H9 (cell line): ENCODE measurements around the gene RGN. TPM values are rescaled to one million over a fixed set of nuclear protein-coding genes. Genes with fewer than 3 reads are reported as not detected.
A peak's percentile ranks its signal among the peaks of the same experiment; 100 is the strongest.

Experiments used
- DNase-seq: peaks from one replicate; pipeline ENCODE4 v3.0.0-alpha.2; 2017
- H2AFZ ChIP-seq: one replicate; pipeline ENCODE4 v1.6.1; 2013; ENCODE audit warnings: mild to moderate bottlenecking, low read length, control low read depth, moderate library complexity
- H2AK5ac ChIP-seq: 2 replicates; pipeline ENCODE4 v1.6.1; 2013; ENCODE audit warnings: low read length, control low read depth, mixed read lengths; ENCODE audit not compliant: insufficient read length
- H2BK120ac ChIP-seq: one replicate; pipeline ENCODE4 v1.6.1; 2013; ENCODE audit warnings: low read depth, mild to moderate bottlenecking, low read length, control low read depth, inconsistent platforms; ENCODE audit not compliant: poor library complexity, severe bottlenecking
- H2BK12ac ChIP-seq: 2 replicates; pipeline ENCODE4 v1.6.1; 2013; ENCODE audit warnings: low read length, control low read depth, mixed read lengths, low read depth; ENCODE audit not compliant: insufficient read length
- H2BK15ac ChIP-seq: 2 replicates; pipeline ENCODE4 v1.6.1; 2013; ENCODE audit warnings: low read depth, low read length, control low read depth
- H2BK20ac ChIP-seq: one replicate; pipeline ENCODE4 v1.6.1; 2013; ENCODE audit warnings: low read depth, mild to moderate bottlenecking, low read length, control low read depth, inconsistent platforms; ENCODE audit not compliant: poor library complexity, severe bottlenecking
- H2BK5ac ChIP-seq: 2 replicates; pipeline ENCODE4 v1.6.1; 2013; ENCODE audit warnings: low read length, control low read depth, mixed read lengths; ENCODE audit not compliant: insufficient read length
- H3K14ac ChIP-seq: 2 replicates; pipeline ENCODE4 v1.6.1; 2013; ENCODE audit warnings: low read length, control low read depth; ENCODE audit not compliant: insufficient read depth
- H3K18ac ChIP-seq: 2 replicates; pipeline ENCODE4 v1.6.1; 2013; ENCODE audit warnings: low read depth, mild to moderate bottlenecking, mixed read lengths, low read length, control low read depth; ENCODE audit not compliant: insufficient read length
- H3K23ac ChIP-seq: 2 replicates; pipeline ENCODE4 v1.6.1; 2013; ENCODE audit warnings: low read length, control low read depth, mixed read lengths, low read depth; ENCODE audit not compliant: insufficient read length
- H3K23me2 ChIP-seq: 2 replicates; pipeline ENCODE4 v1.6.1; 2013; ENCODE audit warnings: low read depth, mild to moderate bottlenecking, mixed read lengths, low read length, control low read depth; ENCODE audit not compliant: insufficient read length, poor library complexity, severe bottlenecking
- H3K27ac ChIP-seq: 2 replicates; pipeline ENCODE4 v1.5.1; 2013; ENCODE audit warnings: low read length, control low read depth, mixed read lengths, low read depth; ENCODE audit not compliant: insufficient read length
- H3K27me3 ChIP-seq: 2 replicates; pipeline ENCODE4 v1.6.1; 2013; ENCODE audit warnings: low read length, control low read depth, inconsistent platforms; ENCODE audit not compliant: insufficient read depth
- H3K4ac ChIP-seq: 2 replicates; pipeline ENCODE4 v1.6.1; 2013; ENCODE audit warnings: low read depth, mild to moderate bottlenecking, control low read depth, inconsistent platforms, low read length, moderate library complexity
- H3K4me1 ChIP-seq: 2 replicates; pipeline ENCODE4 v1.6.1; 2013; ENCODE audit warnings: low read length, control low read depth, inconsistent platforms; ENCODE audit not compliant: insufficient read depth
- H3K4me2 ChIP-seq: 2 replicates; pipeline ENCODE4 v1.6.1; 2013; ENCODE audit warnings: low read length, control low read depth, mixed read lengths; ENCODE audit not compliant: insufficient read length, insufficient read depth
- H3K56ac ChIP-seq: 2 replicates; pipeline ENCODE4 v1.6.1; 2013; ENCODE audit warnings: low read depth, mild to moderate bottlenecking, mixed read lengths, low read length, control low read depth; ENCODE audit not compliant: insufficient read length
- H3K79me1 ChIP-seq: 2 replicates; pipeline ENCODE4 v1.6.1; 2013; ENCODE audit warnings: low read depth, mild to moderate bottlenecking, moderate library complexity, low read length, control low read depth, inconsistent platforms; ENCODE audit not compliant: insufficient read depth, poor library complexity, severe bottlenecking
- H3K79me2 ChIP-seq: 2 replicates; pipeline ENCODE4 v1.6.1; 2013; ENCODE audit warnings: low read length, control low read depth, inconsistent platforms; ENCODE audit not compliant: insufficient read depth
- H3K9ac ChIP-seq: 2 replicates; pipeline ENCODE4 v1.6.1; 2013; ENCODE audit warnings: low read length, control low read depth, mixed read lengths; ENCODE audit not compliant: insufficient read length; ENCODE audit errors: extremely low read depth
- H3K9me3 ChIP-seq: one replicate; pipeline ENCODE4 v1.6.1; 2013; ENCODE audit warnings: low read depth, low read length, inconsistent platforms; ENCODE audit not compliant: control insufficient read depth
- H3T11ph ChIP-seq: one replicate; pipeline ENCODE4 v1.6.1; 2013; ENCODE audit warnings: mild to moderate bottlenecking, low read length, control low read depth, inconsistent platforms
- H4K20me1 ChIP-seq: one replicate; pipeline ENCODE4 v1.6.1; 2013; ENCODE audit not compliant: control insufficient read depth, insufficient read length, insufficient read depth
- H4K5ac ChIP-seq: 2 replicates; pipeline ENCODE4 v1.6.1; 2013; ENCODE audit warnings: low read depth, mild to moderate bottlenecking, mixed read lengths, low read length, control low read depth; ENCODE audit not compliant: insufficient read length
- H4K8ac ChIP-seq: replicated peaks from 2 replicates; pipeline ENCODE4 v1.6.1; 2013; ENCODE audit warnings: low read length, control low read depth, mixed read lengths, low read depth; ENCODE audit not compliant: insufficient read length
- H4K91ac ChIP-seq: 2 replicates; pipeline ENCODE4 v1.6.1; 2013; ENCODE audit warnings: low read depth, mild to moderate bottlenecking, moderate library complexity, mixed read lengths, low read length, control low read depth; ENCODE audit not compliant: insufficient read length
- H3K27ac Mint-ChIP-seq, 3 experiments: 2 replicates in 2 of 3; 3 replicates in 1 of 3; pipeline ENCODE4 v1.8.0; 2020 to 2021; ENCODE audit warnings: mixed read lengths in 3 of 3, mild to moderate bottlenecking in 1 of 3, moderate library complexity in 1 of 3
- H3K27me3 Mint-ChIP-seq: 2 replicates; pipeline ENCODE4 v1.8.0; 2021; ENCODE audit warnings: low read depth, mild to moderate bottlenecking, moderate library complexity, mixed read lengths
- H3K36me3 Mint-ChIP-seq, 3 experiments: 2 replicates in 2 of 3; 3 replicates in 1 of 3; pipeline ENCODE4 v1.8.0; 2020 to 2021; ENCODE audit warnings: low read depth in 3 of 3, mixed read lengths in 3 of 3; ENCODE audit not compliant: insufficient read depth in 1 of 3
- H3K4me1 Mint-ChIP-seq, 2 experiments: 2 replicates each; pipeline ENCODE4 v1.8.0; 2020; ENCODE audit warnings: mixed read lengths in 2 of 2
- H3K4me3 Mint-ChIP-seq, 2 experiments: 2 replicates in 1 of 2; 3 replicates in 1 of 2; pipeline ENCODE4 v1.8.0; 2020 to 2021; ENCODE audit warnings: mild to moderate bottlenecking in 2 of 2, mixed read lengths in 2 of 2, moderate library complexity in 1 of 2
- H3K9me3 Mint-ChIP-seq, 2 experiments: 2 replicates in 1 of 2; 3 replicates in 1 of 2; pipeline ENCODE4 v1.8.0; 2020; ENCODE audit warnings: mild to moderate bottlenecking in 2 of 2, mixed read lengths in 2 of 2, moderate library complexity in 1 of 2
- total RNA-seq: library from RNA; stranded (reverse); gene quantifications from 2 replicates; pipeline ENCODE4 v1.2.1, GENCODE V29; 2021
- TF ChIP-seq, protein P1 (sequence below): fragments of 200-600 bp; sonication (generic); conservative IDR thresholded peaks from 3 replicates; pipeline ENCODE4 v1.8.0; 2021; ENCODE audit warnings: antibody characterized with exemption, mild to moderate bottlenecking

The RGN gene
- total RNA-seq, 1 experiment from 2014 or later: not detected

DNA sequence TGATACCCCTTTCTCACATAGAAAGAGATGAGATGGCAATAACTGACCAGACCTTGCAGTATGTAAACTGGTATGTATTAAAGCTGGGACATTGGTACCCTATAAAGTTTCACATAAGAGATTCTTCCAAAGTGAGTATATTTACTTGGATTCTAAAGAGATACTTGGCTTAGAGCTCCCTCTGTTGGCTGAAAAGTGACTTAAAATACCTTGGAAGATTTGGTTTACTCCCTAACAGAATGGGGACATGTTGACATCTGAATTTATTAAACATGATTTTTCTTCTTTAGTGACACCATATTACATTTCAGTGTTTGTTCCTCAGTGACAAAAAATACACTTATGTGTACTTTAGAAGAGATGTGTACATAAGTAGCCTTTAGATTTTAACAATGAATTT lies 47.9 kb upstream of the RGN start:
- no peak overlapping the region for H3K56ac ChIP-seq
- no peaks in the 10 kb centered on the region for H3K4me1 ChIP-seq
- H3K79me2 ChIP-seq: no peaks in the 10 kb centered on the region
- no peak overlapping the region for H3K4ac ChIP-seq
- no peak for DNase-seq
- Mint-ChIP-seq H3K36me3 (peaks cover 4 to 18% (median 18%) of the 10 kb centered on the region in 3 experiments; a peak in 5 of 7 replicates), H3K4me1 (no peaks in the 10 kb centered on the region), H3K4me3 (no peak overlapping the region), H3K27ac (no peak overlapping the region), H3K27me3 (no peaks in the 10 kb centered on the region), H3K9me3 (peaks cover 46 to 56% of the 10 kb centered on the region in 2 experiments)
- TF ChIP-seq, protein P1, sequence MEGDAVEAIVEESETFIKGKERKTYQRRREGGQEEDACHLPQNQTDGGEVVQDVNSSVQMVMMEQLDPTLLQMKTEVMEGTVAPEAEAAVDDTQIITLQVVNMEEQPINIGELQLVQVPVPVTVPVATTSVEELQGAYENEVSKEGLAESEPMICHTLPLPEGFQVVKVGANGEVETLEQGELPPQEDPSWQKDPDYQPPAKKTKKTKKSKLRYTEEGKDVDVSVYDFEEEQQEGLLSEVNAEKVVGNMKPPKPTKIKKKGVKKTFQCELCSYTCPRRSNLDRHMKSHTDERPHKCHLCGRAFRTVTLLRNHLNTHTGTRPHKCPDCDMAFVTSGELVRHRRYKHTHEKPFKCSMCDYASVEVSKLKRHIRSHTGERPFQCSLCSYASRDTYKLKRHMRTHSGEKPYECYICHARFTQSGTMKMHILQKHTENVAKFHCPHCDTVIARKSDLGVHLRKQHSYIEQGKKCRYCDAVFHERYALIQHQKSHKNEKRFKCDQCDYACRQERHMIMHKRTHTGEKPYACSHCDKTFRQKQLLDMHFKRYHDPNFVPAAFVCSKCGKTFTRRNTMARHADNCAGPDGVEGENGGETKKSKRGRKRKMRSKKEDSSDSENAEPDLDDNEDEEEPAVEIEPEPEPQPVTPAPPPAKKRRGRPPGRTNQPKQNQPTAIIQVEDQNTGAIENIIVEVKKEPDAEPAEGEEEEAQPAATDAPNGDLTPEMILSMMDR: peak; percentile 72
- no peak overlapping the region for H4K91ac ChIP-seq
- no peak overlapping the region for H3K14ac ChIP-seq
- H4K8ac ChIP-seq: no peak overlapping the region
- no peak overlapping the region for H2BK120ac ChIP-seq
- no peak overlapping the region for H3K9ac ChIP-seq
- no peak overlapping the region for H3K18ac ChIP-seq
- H3K9me3 ChIP-seq: peaks cover 20% of the 10 kb centered on the region
- no peaks in the 10 kb centered on the region for H3K79me1 ChIP-seq
- no peak overlapping the region for H2BK12ac ChIP-seq
- H2AK5ac ChIP-seq: no peak overlapping the region
- no peak overlapping the region for H3K27ac ChIP-seq
- no peaks in the 10 kb centered on the region for H3K27me3 ChIP-seq
- no peak overlapping the region for H3T11ph ChIP-seq
- no peak overlapping the region for H2BK15ac ChIP-seq
- H3K23me2 ChIP-seq: no peaks in the 10 kb centered on the region
- H3K4me2 ChIP-seq: no peak overlapping the region
- no peaks in the 10 kb centered on the region for H4K20me1 ChIP-seq
- no peak overlapping the region for H4K5ac ChIP-seq
- no peak overlapping the region for H3K23ac ChIP-seq
- H2BK5ac ChIP-seq: no peak overlapping the region
- no peak overlapping the region for H2AFZ ChIP-seq
- H2BK20ac ChIP-seq: no peak overlapping the region
